ENCODE data around the gene ELOVL2.
A peak's percentile ranks its signal among the peaks of the same experiment; 100 is the strongest.

ELOVL2 gene

DNA sequence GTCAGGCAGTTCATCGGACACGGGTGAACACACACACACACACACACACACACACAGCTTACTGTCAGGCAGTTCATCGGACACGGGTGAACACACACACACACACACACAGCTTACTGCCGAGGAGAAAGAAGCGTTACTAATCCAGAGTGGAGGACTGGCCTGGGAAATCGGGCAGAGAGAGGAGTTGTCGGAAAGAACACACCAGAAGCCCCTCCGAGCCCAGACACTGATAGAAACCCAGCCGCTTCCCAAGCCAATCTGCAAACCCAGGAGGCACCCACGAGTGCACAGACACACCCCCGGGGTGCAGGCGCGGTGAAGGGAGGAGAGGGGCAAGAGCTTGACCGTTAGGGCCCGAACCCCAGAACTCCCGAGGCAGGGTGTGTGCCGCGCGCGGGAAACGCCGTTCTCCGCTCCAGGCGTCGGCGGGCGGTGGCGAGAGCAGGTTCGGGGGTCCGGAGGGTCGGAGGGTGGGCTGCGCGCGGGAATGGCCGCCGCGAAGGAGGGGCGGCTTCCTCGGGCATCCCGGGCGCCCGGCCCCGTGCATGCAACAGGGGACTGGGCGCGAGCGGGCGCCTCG, 636 bp downstream of the ELOVL2 start:
- in situ Hi-C loops (cut with MboI; ENCODE audit: low pct_unique_long_range_greater_than_20kb, low sequenced_read_pairs, unreplicated experiment): no loop called here
- peak; percentile 33 for DNase-seq (ENCODE audit: low spot score)
- TF ChIP-seq CTCF (IDR thresholded peaks at IDR 0.05; ENCODE audit: extremely low read depth, insufficient read depth, missing control alignments): no peak

- in situ Hi-C loops (cut with MboI; ENCODE audit: low pct_unique_long_range_greater_than_20kb, low sequenced_read_pairs, unreplicated experiment): no loop called here
- DNase-seq (ENCODE audit: low spot score): peak; percentile 23
- no peak for TF ChIP-seq CTCF (IDR thresholded peaks at IDR 0.05; ENCODE audit: extremely low read depth, insufficient read depth, missing control alignments)
Measured at GRCh38 chr6:11042750-11043377, 1.2 kb downstream of the ELOVL2 start.

DNA sequence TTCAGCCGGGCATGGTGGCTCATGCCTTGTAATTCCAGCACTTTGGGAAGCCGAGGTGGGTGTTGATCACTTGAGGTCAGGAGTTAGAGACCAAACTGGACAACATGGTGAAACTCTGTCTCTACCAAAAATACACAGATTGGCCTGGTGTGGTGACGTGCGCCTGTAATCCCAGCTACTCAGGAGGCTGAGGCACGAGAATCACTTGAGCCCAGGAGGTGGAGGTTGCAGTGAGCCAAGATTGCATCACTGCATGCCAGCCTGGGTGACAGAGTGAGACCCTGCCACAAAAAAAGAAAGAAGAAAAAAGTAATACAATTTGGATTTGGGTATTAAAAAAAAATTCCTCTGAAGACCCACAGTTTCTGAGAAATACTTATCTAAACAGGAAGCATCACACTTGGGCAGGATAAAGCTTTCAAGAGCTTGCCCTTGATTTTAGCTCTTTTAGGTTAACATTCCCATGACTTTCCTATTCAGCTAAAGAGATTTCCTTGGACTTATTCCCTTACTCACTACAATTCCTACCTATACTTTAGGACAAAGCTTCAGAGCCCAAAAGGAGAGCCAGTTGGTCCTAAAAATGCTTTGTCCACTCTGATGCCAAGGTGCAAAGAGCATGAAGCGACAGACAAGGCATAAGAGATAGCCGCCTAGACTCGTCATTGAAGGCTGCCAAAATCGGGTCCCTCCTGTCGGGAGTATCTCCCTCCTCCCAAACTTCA, 1.9 kb downstream of the ELOVL2 start:
- no peak for DNase-seq (ENCODE audit: low spot score)
- in situ Hi-C loops (cut with MboI; ENCODE audit: low pct_unique_long_range_greater_than_20kb, low sequenced_read_pairs, unreplicated experiment): no loop called here
- no peak for TF ChIP-seq CTCF (IDR thresholded peaks at IDR 0.05; ENCODE audit: extremely low read depth, insufficient read depth, missing control alignments)

DNA sequence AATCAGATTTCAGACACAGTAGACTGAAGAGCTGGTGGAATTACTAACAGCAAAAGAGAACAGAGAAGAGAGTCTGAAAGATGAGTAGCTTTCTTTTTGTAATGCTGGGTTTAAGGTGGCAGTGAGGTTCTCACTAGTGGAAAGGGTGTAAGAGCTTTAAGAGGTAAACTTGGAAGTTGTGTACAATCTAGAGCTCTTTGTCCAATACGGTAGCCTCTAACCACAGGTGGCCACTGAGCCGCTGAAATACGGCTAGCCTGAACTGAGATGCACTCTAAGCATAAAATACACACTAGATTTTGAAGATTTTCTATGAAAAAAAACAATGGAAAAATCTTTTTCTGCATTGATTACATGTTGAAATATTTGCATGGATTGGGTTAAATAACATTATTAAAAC, 4.0 kb downstream of the ELOVL2 start:
- in situ Hi-C loops (cut with MboI; ENCODE audit: low pct_unique_long_range_greater_than_20kb, low sequenced_read_pairs, unreplicated experiment): no loop called here
- DNase-seq (ENCODE audit: low spot score): no peak
- no peak for TF ChIP-seq CTCF (IDR thresholded peaks at IDR 0.05; ENCODE audit: extremely low read depth, insufficient read depth, missing control alignments)

- in situ Hi-C loops (cut with MboI; ENCODE audit: low pct_unique_long_range_greater_than_20kb, low sequenced_read_pairs, unreplicated experiment): no loop called here
- no peak for TF ChIP-seq CTCF (IDR thresholded peaks at IDR 0.05; ENCODE audit: extremely low read depth, insufficient read depth, missing control alignments)
- no peak for DNase-seq (ENCODE audit: low spot score)
Measured at GRCh38 chr6:11039040-11039439, 5.1 kb downstream of the ELOVL2 start.

DNA sequence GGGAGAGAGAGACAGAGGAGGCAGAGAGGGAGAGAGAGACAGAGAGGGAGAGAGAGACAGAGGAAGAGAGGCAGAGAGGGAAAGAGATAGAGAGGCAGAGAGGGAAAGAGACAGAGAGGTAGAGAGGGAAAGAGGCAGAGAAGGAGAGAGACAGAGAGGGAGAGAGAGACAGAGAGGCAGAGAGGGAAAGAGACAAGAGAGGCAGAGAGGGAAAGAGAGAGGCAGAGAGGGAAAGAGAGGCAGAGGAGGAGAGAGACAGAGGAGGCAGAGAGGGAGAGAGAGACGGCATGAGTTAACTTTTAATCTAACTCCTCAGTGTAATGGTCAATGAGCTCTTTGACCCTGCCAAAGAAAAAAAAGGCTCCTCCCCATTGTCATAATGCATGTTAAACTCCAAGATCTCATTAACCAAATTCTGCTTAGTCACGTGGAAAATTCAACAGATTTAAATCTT, 7.1 kb downstream of the ELOVL2 start:
- no peak for TF ChIP-seq CTCF (IDR thresholded peaks at IDR 0.05; ENCODE audit: extremely low read depth, insufficient read depth, missing control alignments)
- no peak for DNase-seq (ENCODE audit: low spot score)
- in situ Hi-C loops (cut with MboI; ENCODE audit: low pct_unique_long_range_greater_than_20kb, low sequenced_read_pairs, unreplicated experiment): no loop called here
